T follicular helper cell (primary cell): ENCODE results near the gene PAXIP1.
A peak's percentile ranks its signal among the peaks of the same experiment; 100 is the strongest.
"Not testable (repeated sequence)": the region's sequence is repeated elsewhere in the genome, so short reads cannot be mapped to it uniquely, and the experiment has no call there.

Experiments used
- DNase-seq: peaks from one replicate; pipeline ENCODE4 v3.0.0-alpha.2; 2020; ENCODE audit warnings: low read depth

Gene PAXIP1

GRCh38 chr7:154942691-154943090, 60.2 kb downstream of the PAXIP1 start:
- DNase-seq, result no peak

GRCh38 chr7:154937837-154938236, 65.1 kb downstream of the PAXIP1 start:
- DNase-seq, result no peak

GRCh38 chr7:154934353-154934952, 68.5 kb downstream of the PAXIP1 start:
- DNase-seq, result not testable (repeated sequence)

- no peak for DNase-seq
Measured at GRCh38 chr7:154931906-154932305, 71.0 kb downstream of the PAXIP1 start.

GRCh38 chr7:154929006-154929726, 73.8 kb downstream of the PAXIP1 start:
- no peak for DNase-seq

- no peak for DNase-seq
Measured at GRCh38 chr7:154928136-154929005, 74.6 kb downstream of the PAXIP1 start.

GRCh38 chr7:154927624-154928125, 75.2 kb downstream of the PAXIP1 start:
- peak; percentile 74 for DNase-seq

GRCh38 chr7:154922472-154922871, 80.5 kb downstream of the PAXIP1 start:
- DNase-seq, result not testable (repeated sequence)

GRCh38 chr7:154919344-154920225, 83.3 kb downstream of the PAXIP1 start:
- DNase-seq, result no peak

GRCh38 chr7:154918741-154919140, 84.2 kb downstream of the PAXIP1 start:
- no peak for DNase-seq

GRCh38 chr7:154918266-154918665, 84.7 kb downstream of the PAXIP1 start:
- no peak for DNase-seq

GRCh38 chr7:154917808-154918160, 85.1 kb downstream of the PAXIP1 start:
- DNase-seq, result no peak

GRCh38 chr7:154916856-154917807, 85.8 kb downstream of the PAXIP1 start:
- no peak for DNase-seq

GRCh38 chr7:154916381-154916780, 86.5 kb downstream of the PAXIP1 start:
- no peak for DNase-seq

- DNase-seq, result no peak
Measured at GRCh38 chr7:154915600-154915999, 87.3 kb downstream of the PAXIP1 start.

- no peak for DNase-seq
Measured at GRCh38 chr7:154914996-154915380, 87.9 kb downstream of the PAXIP1 start.

- DNase-seq, result no peak
Measured at GRCh38 chr7:154914308-154914995, 88.5 kb downstream of the PAXIP1 start.

- peak; percentile 78 for DNase-seq
Measured at GRCh38 chr7:154913638-154914307, 89.2 kb downstream of the PAXIP1 start.
